ENCODE data around the gene MPST.

DNA sequence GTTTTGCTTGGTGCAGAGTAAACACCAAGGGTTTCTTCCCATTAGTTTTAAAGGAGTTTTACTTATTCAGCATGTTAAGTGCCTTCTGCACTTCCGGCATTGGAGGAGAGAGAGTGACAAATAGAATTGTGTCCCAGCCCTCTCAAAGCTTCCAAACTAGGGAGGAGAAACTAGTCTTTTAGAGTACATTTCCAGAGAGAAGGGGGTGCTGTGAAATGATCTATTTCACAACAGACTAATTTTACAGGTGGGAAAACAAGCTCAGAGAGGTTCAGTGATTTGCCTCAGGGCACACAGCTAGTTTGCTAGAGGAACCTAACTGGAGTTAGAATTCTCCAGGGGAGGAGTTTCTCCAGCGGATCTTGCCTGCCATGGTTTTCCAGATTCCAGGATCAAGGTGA lies 12.6 kb downstream of the MPST start:
- no peak for TF ChIP-seq CTCF (IDR thresholded peaks at IDR 0.05; ENCODE audit: low read depth, low read length)
- TF ChIP-seq MAX (IDR thresholded peaks at IDR 0.05; ENCODE audit: low read depth, low read length) = no peak

Data from NB4 (cell line).